SU-DHL-6 (cell line): Measurements from ENCODE around the gene RPGRIP1L.

ENCODE experiments used
- H2AFZ ChIP-seq: fragments of 200-600 bp; sonication (generic); 2 replicates; pipeline ENCODE4 v1.6.1; 2014; ENCODE audit warnings: low read depth, mild to moderate bottlenecking, moderate library complexity, mixed read lengths, antibody characterized with exemption, low read length; ENCODE audit not compliant: severe bottlenecking
- H3F3A ChIP-seq: fragments of 200-600 bp; shearing (Covaris generic); 2 replicates; pipeline ENCODE4 v1.6.0; 2016; ENCODE audit warnings: antibody characterized with exemption, mild to moderate bottlenecking; ENCODE audit not compliant: insufficient read depth
- H3K27ac ChIP-seq: fragments of 200-600 bp; sonication (generic); 2 replicates; pipeline ENCODE4 v1.5.1; 2016; ENCODE audit warnings: low read depth, mild to moderate bottlenecking, low read length, moderate library complexity, mixed read lengths
- H3K27me3 ChIP-seq: fragments of 200-600 bp; sonication (generic), shearing (Covaris generic); 2 replicates; pipeline ENCODE4 v1.6.0; 2014; ENCODE audit warnings: mild to moderate bottlenecking, low read length
- H3K36me3 ChIP-seq: fragments of 200-600 bp; sonication (generic); 2 replicates; pipeline ENCODE4 v1.6.1; 2014; ENCODE audit warnings: mild to moderate bottlenecking, low read length, mixed read lengths
- H3K4me2 ChIP-seq: fragments of 300-600, 200-600 bp; shearing (Covaris generic), sonication (generic); 2 replicates; pipeline ENCODE4 v1.6.0; 2014; ENCODE audit warnings: low read length, low read depth, mild to moderate bottlenecking; ENCODE audit not compliant: poor library complexity, severe bottlenecking
- H3K4me3 ChIP-seq: fragments of 200-600 bp; sonication (generic); 2 replicates; pipeline ENCODE4 v1.5.1; 2014; ENCODE audit warnings: antibody characterized with exemption, low read length, mild to moderate bottlenecking, mixed read lengths; ENCODE audit not compliant: insufficient read depth, poor library complexity, severe bottlenecking
- H3K79me2 ChIP-seq: fragments of 200-600 bp; sonication (generic); 2 replicates; pipeline ENCODE4 v1.6.1; 2014; ENCODE audit warnings: mild to moderate bottlenecking, low read length, moderate library complexity; ENCODE audit not compliant: insufficient read depth
- H3K9ac ChIP-seq: fragments of 200-600 bp; sonication (generic); 2 replicates; pipeline ENCODE4 v1.7.0; 2014; ENCODE audit warnings: mild to moderate bottlenecking, low read length
- H3K9me2 ChIP-seq: fragments of 200-600 bp; sonication (generic); replicated peaks from 2 replicates; pipeline ENCODE4 v1.6.1; 2014; ENCODE audit warnings: low read length; ENCODE audit not compliant: insufficient read depth
- H3K9me3 ChIP-seq: fragments of 200-600 bp; sonication (generic); 2 replicates; pipeline ENCODE4 v1.6.1; 2014; ENCODE audit warnings: low read length, mixed read lengths; ENCODE audit not compliant: insufficient read depth
- H4K20me1 ChIP-seq: fragments of 200-600 bp; sonication (generic); 2 replicates; pipeline ENCODE4 v1.6.1; 2014; ENCODE audit warnings: low read depth, mild to moderate bottlenecking, antibody characterized with exemption, low read length, moderate library complexity, mixed read lengths
- EZH2phosphoT487 ChIP-seq: fragments of 200-600 bp; sonication (generic), shearing (Covaris generic); conservative IDR thresholded peaks from 2 replicates; pipeline ENCODE4 v1.6.1; 2018; ENCODE audit warnings: mild to moderate bottlenecking, antibody characterized with exemption, low read length, moderate library complexity, mixed read lengths
- TF ChIP-seq, protein P1 (sequence below): fragments of 200-600 bp; sonication (generic); IDR thresholded peaks from one replicate; pipeline ENCODE4 v1.5.1; 2017; ENCODE audit warnings: antibody characterized with exemption, mild to moderate bottlenecking, low read length, moderate library complexity; ENCODE audit not compliant: insufficient read depth, poor library complexity, severe bottlenecking

The RPGRIP1L gene

DNA sequence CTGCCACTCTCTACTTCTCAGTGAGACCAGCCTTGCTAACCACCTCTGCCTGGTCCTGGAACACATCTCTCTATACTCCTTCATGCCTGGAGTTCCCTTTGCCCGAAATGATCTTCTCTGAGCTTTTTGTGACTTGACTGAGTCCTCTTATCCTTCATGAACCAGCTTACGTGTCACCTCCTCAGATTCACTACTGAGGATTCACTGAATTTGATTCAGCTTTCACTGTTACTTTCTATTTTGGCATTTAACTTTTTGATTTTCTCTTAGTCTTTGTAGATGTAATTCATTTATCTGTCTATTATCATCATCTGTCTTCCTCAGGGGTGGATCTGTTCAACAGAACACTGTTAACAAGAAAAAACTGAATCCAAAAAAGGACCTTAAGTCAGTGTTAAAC, 95.6 kb downstream of the RPGRIP1L start:
- Histone ChIP-seq H3K36me3 (no peaks in the 10 kb centered on the region), H3K4me2 (no peak overlapping the region), H3K9ac (no peak overlapping the region), H3K27me3 (no peaks in the 10 kb centered on the region), H3K79me2 (no peaks in the 10 kb centered on the region), H3K27ac (no peak overlapping the region), H3K9me3 (no peaks in the 10 kb centered on the region), H3K4me3 (no peak overlapping the region), H3F3A (no peaks in the 10 kb centered on the region), H4K20me1 (no peaks in the 10 kb centered on the region), H2AFZ (no peak overlapping the region), H3K9me2 (no peaks in the 10 kb centered on the region)
- TF ChIP-seq EZH2phosphoT487, result no peak
- TF ChIP-seq, protein P1, sequence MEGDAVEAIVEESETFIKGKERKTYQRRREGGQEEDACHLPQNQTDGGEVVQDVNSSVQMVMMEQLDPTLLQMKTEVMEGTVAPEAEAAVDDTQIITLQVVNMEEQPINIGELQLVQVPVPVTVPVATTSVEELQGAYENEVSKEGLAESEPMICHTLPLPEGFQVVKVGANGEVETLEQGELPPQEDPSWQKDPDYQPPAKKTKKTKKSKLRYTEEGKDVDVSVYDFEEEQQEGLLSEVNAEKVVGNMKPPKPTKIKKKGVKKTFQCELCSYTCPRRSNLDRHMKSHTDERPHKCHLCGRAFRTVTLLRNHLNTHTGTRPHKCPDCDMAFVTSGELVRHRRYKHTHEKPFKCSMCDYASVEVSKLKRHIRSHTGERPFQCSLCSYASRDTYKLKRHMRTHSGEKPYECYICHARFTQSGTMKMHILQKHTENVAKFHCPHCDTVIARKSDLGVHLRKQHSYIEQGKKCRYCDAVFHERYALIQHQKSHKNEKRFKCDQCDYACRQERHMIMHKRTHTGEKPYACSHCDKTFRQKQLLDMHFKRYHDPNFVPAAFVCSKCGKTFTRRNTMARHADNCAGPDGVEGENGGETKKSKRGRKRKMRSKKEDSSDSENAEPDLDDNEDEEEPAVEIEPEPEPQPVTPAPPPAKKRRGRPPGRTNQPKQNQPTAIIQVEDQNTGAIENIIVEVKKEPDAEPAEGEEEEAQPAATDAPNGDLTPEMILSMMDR, result no peak

DNA sequence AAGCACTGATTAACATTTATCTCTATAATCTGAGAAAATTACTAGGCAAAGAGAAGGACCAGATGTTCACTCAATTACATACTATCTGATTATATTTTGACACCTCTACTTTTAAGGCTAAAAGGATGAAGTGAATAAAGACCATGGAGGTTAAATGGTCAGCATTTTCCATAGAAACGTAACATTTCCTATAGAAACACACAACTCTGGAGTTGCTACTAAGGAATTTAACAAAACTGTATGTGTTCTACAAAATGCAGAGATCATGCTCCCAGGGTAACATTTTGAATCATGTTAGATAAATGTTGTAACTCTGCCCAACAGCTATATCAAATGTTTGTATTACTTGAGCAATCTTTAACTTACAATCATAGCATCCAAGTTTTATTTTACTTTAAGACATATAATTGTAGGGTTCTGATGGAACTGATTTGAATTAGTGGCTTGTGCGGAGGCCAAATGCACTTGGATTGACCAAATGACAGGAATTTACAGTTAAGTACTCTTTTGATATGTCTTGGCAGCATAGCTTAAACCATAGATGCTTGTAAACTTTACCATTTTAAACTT, 97.7 kb downstream of the RPGRIP1L start:
- Histone ChIP-seq H3K27ac (no peak overlapping the region), H3K36me3 (no peaks in the 10 kb centered on the region), H3F3A (no peaks in the 10 kb centered on the region), H3K9me3 (no peaks in the 10 kb centered on the region), H3K79me2 (no peaks in the 10 kb centered on the region), H3K9me2 (no peaks in the 10 kb centered on the region), H2AFZ (no peak overlapping the region), H3K4me2 (no peak overlapping the region), H3K27me3 (no peaks in the 10 kb centered on the region), H3K9ac (no peak overlapping the region), H3K4me3 (no peak overlapping the region), H4K20me1 (no peaks in the 10 kb centered on the region)
- TF ChIP-seq, protein P1, result no peak
- TF ChIP-seq EZH2phosphoT487, result no peak

GRCh38 chr16:53605356-53605755, 98.3 kb downstream of the RPGRIP1L start:
- Histone ChIP-seq H3K36me3 (no peaks in the 10 kb centered on the region), H4K20me1 (no peaks in the 10 kb centered on the region), H3K9ac (no peak overlapping the region), H3K4me3 (no peak overlapping the region), H3K9me3 (no peaks in the 10 kb centered on the region), H3K27ac (no peak overlapping the region), H2AFZ (no peak overlapping the region), H3K9me2 (no peaks in the 10 kb centered on the region), H3F3A (no peaks in the 10 kb centered on the region), H3K27me3 (no peaks in the 10 kb centered on the region), H3K79me2 (no peaks in the 10 kb centered on the region), H3K4me2 (no peak overlapping the region)
- TF ChIP-seq, protein P1, result no peak
- TF ChIP-seq EZH2phosphoT487, result no peak
